GM04504 (cell line): ENCODE results near the gene ADD1.

ENCODE experiments used
- DNase-seq: peaks from one replicate; pipeline ENCODE4 v3.0.0-alpha.2; 2012; ENCODE audit warnings: low read depth

Gene ADD1

DNA sequence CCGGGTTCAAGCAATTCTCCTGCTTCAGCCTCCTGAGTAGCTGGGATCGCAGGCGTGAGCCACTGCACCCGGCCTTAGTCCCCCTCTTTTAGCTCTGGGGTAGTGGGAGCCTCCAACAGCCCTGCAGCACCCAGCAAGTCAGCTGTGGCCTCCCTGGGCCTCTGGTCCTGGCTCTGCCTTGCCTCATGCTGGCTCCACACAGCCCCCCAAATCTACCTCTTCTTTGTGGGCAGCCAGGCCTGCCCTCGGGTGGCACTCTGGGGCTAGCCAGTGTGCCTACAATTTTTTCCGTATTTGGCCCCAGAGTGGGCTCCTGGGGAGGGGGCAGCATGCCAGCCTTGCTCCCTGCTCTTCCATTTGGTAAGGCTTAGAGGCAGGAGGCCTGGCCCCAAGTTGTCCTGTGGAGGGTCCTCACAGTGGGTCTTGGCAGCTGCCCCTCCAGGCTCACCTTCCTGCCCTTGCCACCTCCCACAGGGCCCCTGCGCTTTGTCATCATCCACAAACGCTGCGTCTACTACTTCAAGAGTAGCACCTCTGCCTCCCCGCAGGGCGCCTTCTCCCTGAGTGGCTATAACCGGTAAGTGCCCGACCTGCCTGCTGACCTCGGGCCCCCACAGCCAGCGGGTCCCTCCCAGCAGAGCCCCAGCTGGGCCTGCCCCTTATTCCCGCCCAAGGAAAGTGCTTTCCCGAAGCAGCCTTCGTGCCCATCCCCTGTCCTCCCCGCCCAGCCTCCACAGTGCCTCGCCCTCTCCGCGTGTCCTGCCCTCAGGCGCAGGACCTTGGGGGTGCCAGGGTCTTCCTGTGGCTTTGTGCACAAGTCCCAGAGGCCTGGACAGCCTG lies 21.0 kb upstream of the ADD1 start:
- no peak for DNase-seq

DNA sequence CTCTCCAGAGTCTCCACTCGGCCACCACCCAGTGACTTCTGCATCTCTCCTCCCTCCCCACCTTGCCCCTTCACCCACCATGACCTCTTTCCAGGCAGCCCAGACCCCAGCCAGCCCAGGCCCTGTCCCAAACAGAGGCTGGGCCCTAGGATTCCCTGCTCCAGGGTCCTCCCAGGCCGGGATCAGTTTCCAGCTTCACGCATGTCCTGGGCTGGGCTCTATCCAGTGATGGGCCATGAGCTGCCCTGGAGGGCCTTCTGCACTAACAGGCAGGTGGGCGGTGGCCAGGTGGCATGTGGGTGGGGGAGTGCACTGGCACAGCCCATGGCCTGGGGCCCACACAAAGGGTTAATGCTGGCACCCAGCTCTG lies 20.4 kb upstream of the ADD1 start:
- DNase-seq, result no peak

DNA sequence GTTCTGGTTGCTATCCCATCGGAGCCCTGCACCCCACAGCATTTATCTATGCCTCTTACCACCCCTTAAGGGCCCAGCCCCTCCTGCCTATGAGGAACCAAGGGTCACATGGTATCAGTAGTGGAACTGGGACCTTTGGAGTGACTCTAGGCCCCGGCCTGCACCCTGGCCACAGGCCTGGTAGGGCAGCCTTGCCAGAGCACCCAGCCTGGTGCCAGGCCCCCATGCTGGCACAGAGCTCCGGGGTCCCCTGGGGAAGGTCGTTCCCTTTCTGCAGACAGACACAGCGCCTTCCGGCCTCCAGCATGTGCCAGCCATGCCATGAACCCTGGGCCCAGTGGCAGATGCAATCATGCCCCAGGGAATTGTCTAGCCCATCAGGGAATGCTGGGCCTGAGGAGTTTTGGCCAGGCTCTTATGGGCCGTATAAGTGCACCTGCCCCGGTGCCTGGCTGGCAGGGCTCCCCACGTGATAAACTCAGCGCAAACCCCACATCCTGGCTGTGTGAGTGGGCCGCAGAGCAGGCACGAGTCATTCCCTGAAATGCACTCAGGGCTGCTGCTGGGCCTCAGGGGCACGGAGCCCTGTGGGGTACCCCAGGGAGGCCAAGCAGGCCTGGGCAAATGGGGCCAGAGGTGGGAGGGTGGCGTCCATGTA lies 19.8 kb upstream of the ADD1 start:
- DNase-seq, result no peak

GRCh38 chr4:2824329-2824835 lies 19.3 kb upstream of the ADD1 start:
- no peak for DNase-seq

GRCh38 chr4:2824836-2825381 lies 18.7 kb upstream of the ADD1 start:
- no peak for DNase-seq

DNA sequence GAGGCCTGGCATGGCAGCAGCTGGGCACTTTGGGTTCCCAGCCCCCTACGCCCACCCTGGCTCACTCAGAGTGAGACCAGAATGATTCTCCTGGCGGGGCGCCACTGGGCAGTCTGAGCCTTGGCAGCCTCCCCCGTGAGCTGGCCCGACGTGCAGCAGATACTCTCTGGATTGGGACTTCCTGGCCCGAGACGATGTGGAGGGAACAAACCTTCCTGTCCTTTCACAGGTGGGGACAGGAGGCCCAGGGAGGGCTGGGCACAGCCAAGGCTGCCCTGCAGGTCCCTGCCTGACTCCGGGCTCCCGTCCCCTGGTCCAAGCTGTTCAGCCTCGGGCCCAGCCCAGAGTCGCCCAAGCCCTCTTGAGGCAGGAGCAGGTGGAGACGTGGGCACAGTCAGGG lies 17.9 kb upstream of the ADD1 start:
- no peak for DNase-seq

DNA sequence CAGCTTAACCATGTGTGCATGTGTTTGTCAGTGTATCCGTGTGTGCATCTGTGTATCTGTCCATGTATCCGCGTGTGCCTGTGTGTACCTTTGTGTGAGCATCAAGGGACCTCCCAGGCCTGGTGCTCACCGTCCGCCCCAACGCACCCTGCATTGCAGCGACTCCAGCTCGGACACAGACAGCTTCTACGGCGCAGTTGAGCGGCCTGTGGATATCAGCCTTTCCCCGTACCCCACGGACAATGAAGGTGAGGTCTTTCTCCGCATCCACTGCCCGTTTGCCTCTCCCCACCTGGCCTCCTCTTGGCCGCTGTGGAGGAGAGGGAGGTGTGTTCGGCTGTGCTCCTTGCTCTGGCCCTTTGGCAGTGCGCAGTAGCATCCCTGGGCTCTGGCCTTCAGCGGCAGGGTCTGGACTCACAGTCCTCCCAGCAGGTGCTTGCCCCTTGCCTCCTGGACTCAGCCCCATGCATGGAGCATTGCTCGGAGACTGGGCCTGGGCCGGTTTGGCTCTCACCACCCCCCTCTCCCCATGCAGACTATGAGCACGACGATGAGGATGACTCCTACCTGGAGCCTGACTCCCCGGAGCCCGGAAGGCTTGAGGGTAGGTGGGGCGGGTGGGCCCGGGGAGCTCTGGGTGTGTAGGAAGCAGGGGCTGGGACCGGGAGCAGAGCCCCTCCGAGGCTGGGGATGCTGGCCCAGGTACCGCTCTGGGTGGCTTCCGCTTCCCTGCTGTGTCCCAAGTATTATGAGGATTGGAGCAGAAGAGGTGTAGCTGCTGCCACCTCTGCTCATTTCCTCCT lies 16.4 kb upstream of the ADD1 start:
- no peak for DNase-seq

DNA sequence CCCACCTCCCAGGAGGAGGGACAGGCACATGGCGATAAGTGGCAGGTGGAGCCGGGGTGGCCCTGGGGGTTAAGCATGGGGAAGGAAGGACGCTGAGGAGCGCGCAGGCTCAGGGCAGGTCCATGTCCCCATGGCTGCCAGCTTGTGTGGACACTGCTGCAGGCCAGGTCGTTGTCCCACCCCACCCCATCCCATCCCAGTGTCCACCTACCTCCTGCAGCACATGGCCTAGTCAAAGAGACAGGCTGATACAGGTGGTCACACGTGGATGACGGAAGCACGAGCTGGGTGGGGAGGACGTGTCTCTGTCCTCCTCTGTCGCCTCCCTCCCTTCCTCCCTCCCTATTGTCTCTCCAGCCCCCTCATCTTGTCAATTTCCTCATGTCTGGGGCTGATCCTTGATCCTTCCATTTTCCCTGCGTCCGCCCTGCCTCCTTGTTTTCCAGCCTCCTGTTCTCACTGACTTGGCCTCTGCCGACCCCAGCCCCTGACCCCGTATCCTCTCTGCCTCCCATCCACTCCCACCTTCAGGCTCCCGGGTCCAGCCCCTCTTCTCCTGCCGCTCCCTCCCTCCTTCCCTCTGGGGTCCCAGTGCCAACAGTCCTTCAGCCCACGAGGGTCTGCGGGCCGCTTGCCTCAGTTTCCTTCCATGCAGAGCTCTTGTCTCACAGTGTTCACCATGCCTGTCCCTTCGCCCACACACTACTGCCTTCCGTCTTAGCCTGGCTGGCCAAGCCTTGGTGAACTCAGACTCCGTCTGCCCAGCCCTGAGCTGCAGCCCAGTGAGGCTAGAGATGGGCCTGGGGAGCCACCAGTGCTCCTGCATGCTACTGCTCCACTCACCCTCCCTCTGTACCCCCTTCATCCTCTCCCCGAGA lies 15.5 kb upstream of the ADD1 start:
- DNase-seq, result no peak

DNA sequence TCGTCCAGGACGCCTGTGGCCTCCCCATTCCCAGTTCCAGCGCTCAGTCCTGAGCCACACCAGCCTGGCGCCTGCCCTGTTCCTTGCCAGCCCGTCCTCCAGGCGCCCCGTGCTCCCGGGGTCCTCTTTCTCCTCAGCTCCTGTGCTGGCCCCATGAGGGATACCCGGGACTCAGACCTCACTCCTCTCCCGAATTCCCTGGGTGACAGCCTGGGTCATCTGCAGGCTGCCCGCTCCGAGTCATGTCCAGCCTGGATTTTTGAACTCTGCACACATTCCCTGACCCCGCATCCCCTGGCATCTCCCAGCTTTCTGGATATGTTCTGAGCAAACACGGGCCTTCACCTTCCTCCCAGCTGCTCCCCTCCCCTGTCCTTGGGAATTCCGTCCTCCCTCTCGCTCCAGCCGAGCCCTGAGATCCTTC lies 14.9 kb upstream of the ADD1 start:
- DNase-seq, result no peak

DNA sequence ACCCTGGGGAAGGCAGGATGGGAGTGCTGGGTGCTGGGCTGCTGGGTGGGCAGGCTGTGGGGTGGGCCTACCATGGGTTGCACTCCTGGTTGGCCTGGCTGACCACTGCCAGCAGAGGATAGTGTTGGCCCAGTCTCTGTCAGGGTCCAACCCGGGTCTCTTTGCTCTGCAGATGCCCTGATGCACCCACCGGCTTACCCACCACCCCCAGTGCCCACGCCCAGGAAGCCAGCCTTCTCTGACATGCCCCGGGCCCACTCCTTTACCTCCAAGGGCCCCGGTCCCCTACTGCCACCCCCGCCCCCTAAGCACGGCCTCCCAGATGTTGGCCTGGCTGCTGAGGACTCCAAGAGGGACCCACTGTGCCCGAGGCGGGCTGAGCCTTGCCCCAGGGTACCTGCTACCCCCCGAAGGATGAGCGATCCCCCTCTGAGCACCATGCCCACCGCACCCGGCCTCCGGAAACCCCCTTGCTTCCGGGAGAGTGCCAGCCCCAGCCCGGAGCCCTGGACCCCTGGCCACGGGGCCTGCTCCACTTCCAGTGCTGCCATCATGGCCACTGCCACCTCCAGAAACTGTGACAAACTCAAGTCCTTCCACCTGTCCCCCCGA lies 14.2 kb upstream of the ADD1 start:
- DNase-seq, result no peak

GRCh38 chr4:2829933-2830451 lies 13.7 kb upstream of the ADD1 start:
- DNase-seq, result no peak

GRCh38 chr4:2830632-2831610 lies 12.7 kb upstream of the ADD1 start:
- DNase-seq, result no peak

- DNase-seq, result no peak
Measured at GRCh38 chr4:2831611-2832308, 11.9 kb upstream of the ADD1 start.

- DNase-seq, result no peak
Measured at GRCh38 chr4:2832309-2832980, 11.2 kb upstream of the ADD1 start.

DNA sequence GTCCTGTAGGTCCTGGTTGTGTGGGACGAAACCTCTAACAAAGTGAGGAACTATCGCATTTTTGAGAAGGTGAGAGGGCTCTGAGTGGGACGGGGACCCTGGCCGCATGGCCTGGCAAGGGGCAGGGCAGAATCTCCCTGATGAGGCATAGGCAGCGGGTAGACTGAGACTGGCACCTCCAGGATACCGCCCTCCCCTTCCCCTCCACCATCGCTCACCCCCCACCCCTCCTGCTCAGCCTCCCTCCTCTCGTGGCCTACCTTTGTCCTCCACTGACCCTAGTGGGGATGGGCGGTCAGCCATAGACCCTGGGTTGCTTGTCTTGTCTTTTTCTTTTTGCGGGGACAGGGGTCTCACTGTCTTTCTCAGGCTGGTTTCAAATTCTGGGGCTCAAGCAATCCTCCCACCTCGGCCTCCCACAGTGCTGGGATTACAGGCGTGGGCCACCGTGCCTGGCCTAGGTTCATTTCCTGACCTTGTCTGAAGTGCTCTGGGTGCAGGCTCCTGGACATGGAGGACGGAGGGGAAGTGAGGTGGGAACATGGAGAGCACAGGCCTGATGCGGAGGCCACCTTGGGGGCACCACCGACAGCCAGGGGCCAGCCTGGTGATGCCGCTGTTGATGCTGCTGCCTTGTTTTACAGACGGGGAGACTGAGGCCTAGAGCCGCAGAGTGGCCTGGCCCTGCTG lies 10.5 kb upstream of the ADD1 start:
- DNase-seq, result no peak

DNA sequence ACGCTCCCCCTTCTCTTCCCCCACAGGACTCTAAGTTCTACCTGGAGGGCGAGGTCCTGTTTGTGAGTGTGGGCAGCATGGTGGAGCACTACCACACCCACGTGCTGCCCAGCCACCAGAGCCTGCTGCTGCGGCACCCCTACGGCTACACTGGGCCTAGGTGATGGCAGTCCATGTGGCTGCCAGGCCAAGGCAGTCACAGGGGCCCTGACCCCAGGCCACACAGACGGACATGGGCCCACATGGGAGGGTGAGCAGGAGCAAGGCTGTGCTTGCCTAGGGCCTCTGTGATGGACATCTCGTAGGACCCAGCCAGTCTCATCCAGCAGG lies 10.0 kb upstream of the ADD1 start:
- no peak for DNase-seq

DNA sequence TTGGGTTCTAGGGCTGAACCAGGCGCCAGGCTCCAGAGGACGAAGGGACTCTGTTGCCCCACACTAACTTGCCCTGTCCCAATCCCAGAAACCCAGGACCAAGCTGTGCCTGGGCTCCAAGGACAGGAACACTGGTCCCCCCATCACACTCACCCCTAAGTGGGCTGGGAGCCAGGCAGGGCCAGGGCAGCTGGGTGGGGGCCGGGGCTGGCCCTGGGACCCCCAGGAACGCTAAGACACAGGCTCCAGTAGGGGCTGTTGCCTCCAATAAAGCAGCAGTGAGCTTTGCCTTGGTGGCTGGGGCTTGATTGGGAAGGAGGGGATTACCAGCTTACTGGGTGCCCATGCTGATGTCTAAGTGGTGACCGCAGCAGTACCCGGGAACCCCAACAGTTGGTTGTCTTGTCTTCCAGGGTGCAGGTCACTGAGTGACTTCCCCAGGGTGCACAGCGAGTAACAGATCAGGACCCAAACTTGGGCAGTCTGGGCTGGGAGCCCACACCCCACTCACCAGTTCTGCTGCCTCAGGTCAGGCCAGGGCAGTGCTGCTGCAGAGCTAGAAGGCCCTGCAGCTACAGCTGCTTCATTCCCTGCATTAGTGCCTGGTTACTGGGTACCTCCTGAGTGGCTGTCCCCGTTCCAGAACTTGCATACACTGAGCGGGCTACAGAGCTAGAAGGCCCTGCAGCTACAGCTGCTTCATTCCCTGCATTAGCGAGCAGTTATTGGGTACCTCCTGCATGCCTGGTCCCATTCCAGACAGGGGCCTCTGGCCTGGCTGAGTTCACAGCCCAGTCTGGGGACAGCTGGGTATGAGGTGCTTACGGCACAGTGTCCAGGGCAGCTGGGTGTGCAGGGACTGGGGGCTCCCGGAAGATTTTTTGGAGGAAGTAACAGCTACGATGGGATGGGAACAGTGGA lies 9.4 kb upstream of the ADD1 start:
- DNase-seq, result no peak
